CD4-positive, alpha-beta T cell treated with Interleukin-4 for 1 hour (primary cell): Measurements from ENCODE around the gene ZCCHC12.

Source experiments
- DNase-seq, 2 donors: peaks; one replicate each; pipeline ENCODE4 v3.0.0-alpha.2; 2020 to 2022

ZCCHC12 gene

GRCh38 chrX:118872102-118872566 lies 48.5 kb downstream of the ZCCHC12 start:
- no peak for DNase-seq
